ENCODE data around the gene CHML. TPM values are rescaled to one million over a fixed set of nuclear protein-coding genes. Genes with fewer than 3 reads are reported as not detected.

The CHML gene
- total RNA-seq, 1 experiment from 2014 or later: 33.7 TPM

- Mint-ChIP-seq H3K9me3 (ENCODE audit: unreplicated experiment) (peaks cover 8% of the 10 kb centered on the region), H3K27ac (ENCODE audit: low read depth, unreplicated experiment) (no peak overlapping the region), H3K4me3 (ENCODE audit: unreplicated experiment) (no peak overlapping the region), H3K27me3 (ENCODE audit: insufficient read depth, unreplicated experiment) (no peaks in the 10 kb centered on the region), H3K36me3 (ENCODE audit: insufficient read depth, unreplicated experiment) (peaks cover 13% of the 10 kb centered on the region), H3K4me1 (ENCODE audit: insufficient read depth, unreplicated experiment) (peaks cover 34% of the 10 kb centered on the region)
- intact Hi-C loops (cut with micrococcal nuclease): no loop called here
- ChIA-PET CTCF (interaction anchor here (1.0 to 1.7 kb wide), 4 partner anchors 9 to 135 kb away, joined by 3 to 6 read pairs (median 4); no protein-coding TSS in a partner anchor), POLR2A (interaction anchor here (1.1 to 5.8 kb wide), 4 partner anchors 11 to 44 kb away, joined by 5 to 151 read pairs (median 6); no protein-coding TSS in a partner anchor)
- no peak for TF ChIP-seq CTCF (IDR thresholded peaks at IDR 0.05; ENCODE audit: unreplicated experiment)
- no peak for DNase-seq (ENCODE audit: unreplicated experiment)
- BruUV-seq (replicated peaks): no TSS peak
Measured at GRCh38 chr1:241644259-241644658, 4.1 kb upstream of the CHML start.

GRCh38 chr1:241642593-241642944 lies 2.4 kb upstream of the CHML start:
- Mint-ChIP-seq H3K4me1 (ENCODE audit: insufficient read depth, unreplicated experiment) (peaks cover 42% of the 10 kb centered on the region), H3K36me3 (ENCODE audit: insufficient read depth, unreplicated experiment) (peaks cover 19% of the 10 kb centered on the region), H3K27ac (ENCODE audit: low read depth, unreplicated experiment) (peak overlapping the region; percentile 100), H3K27me3 (ENCODE audit: insufficient read depth, unreplicated experiment) (no peaks in the 10 kb centered on the region), H3K4me3 (ENCODE audit: unreplicated experiment) (no peak overlapping the region), H3K9me3 (ENCODE audit: unreplicated experiment) (peaks cover 8% of the 10 kb centered on the region)
- POLR2A ChIA-PET: interaction anchor here (0.8 to 5.8 kb wide), 14 partner anchors 11 to 907 kb away, joined by 3 to 151 read pairs (median 14); partner anchors contain the start of gene WDR64
- CTCF ChIA-PET: interaction anchor here (0.6 to 2.6 kb wide), 6 partner anchors 12 to 92 kb away, joined by 3 to 17 read pairs (median 3); no protein-coding TSS in a partner anchor
- BruUV-seq (replicated peaks): no TSS peak
- intact Hi-C loops (cut with micrococcal nuclease): no loop called here
- DNase-seq (ENCODE audit: unreplicated experiment): no peak
- no peak for TF ChIP-seq CTCF (IDR thresholded peaks at IDR 0.05; ENCODE audit: unreplicated experiment)

GRCh38 chr1:241641773-241642592 lies 1.8 kb upstream of the CHML start:
- Mint-ChIP-seq H3K9me3 (ENCODE audit: unreplicated experiment) (peaks cover 8% of the 10 kb centered on the region), H3K4me1 (ENCODE audit: insufficient read depth, unreplicated experiment) (peaks cover 42% of the 10 kb centered on the region), H3K4me3 (ENCODE audit: unreplicated experiment) (peak overlapping the region; percentile 60), H3K27me3 (ENCODE audit: insufficient read depth, unreplicated experiment) (no peaks in the 10 kb centered on the region), H3K36me3 (ENCODE audit: insufficient read depth, unreplicated experiment) (peaks cover 19% of the 10 kb centered on the region), H3K27ac (ENCODE audit: low read depth, unreplicated experiment) (peak overlapping the region; percentile 100)
- TSS peak; percentile 91 for BruUV-seq (replicated peaks)
- TF ChIP-seq CTCF (IDR thresholded peaks at IDR 0.05; ENCODE audit: unreplicated experiment): no peak
- intact Hi-C loops (cut with micrococcal nuclease): loop anchor here (1.0 to 2.0 kb wide), 3 partner anchors 29 to 75 kb away; no protein-coding TSS in a partner anchor
- DNase-seq (ENCODE audit: unreplicated experiment): peak; percentile 90
- ChIA-PET POLR2A (interaction anchor here (0.6 to 5.8 kb wide), 41 partner anchors 9 to 906 kb away, joined by 3 to 151 read pairs (median 8); partner anchors contain the start of genes EXO1, FH, KMO and WDR64), CTCF (interaction anchor here (0.5 to 2.6 kb wide), 21 partner anchors 13 to 192 kb away, joined by 3 to 22 read pairs (median 4); no protein-coding TSS in a partner anchor)

All from MCF 10A (cell line).